HepG2 (cell line): Measurements from ENCODE around the gene SLC20A1. TPM values are rescaled to one million over a fixed set of nuclear protein-coding genes. Genes with fewer than 3 reads are reported as not detected.
A peak's percentile ranks its signal among the peaks of the same experiment; 100 is the strongest.

ENCODE experiments used
- E2F5 ChIP-seq: sonication (generic); formaldehyde crosslinking; conservative IDR thresholded peaks from 2 replicates; pipeline ENCODE4 v1.4.0; 2020; ENCODE audit warnings: missing genetic modification reagents
- EED ChIP-seq: sonication (generic); formaldehyde crosslinking; IDR thresholded peaks from 2 replicates; pipeline ENCODE4 v1.5.0; 2020; ENCODE audit warnings: mild to moderate bottlenecking, missing genetic modification reagents
- HMGXB3 ChIP-seq: sonication (generic); formaldehyde crosslinking; IDR thresholded peaks from 2 replicates; pipeline ENCODE4 v1.4.0; 2020; ENCODE audit warnings: missing genetic modification reagents, borderline replicate concordance
- MBD4 ChIP-seq: IDR thresholded peaks from 2 replicates; pipeline ENCODE4 v1.6.1; 2012; ENCODE audit warnings: low read length, inconsistent platforms, borderline replicate concordance
- MXI1 ChIP-seq: IDR thresholded peaks from 3 replicates; pipeline ENCODE4 v1.6.1; 2012; ENCODE audit warnings: low read depth, low read length, inconsistent platforms, borderline replicate concordance
- NFATC3 ChIP-seq: sonication (generic); formaldehyde crosslinking; IDR thresholded peaks from 2 replicates; pipeline ENCODE4 v1.5.1; 2020; ENCODE audit warnings: mild to moderate bottlenecking, missing genetic modification reagents
- NR0B2 ChIP-seq: sonication (generic); formaldehyde crosslinking; IDR thresholded peaks from 2 replicates; pipeline ENCODE4 v1.4.0; 2020; ENCODE audit warnings: mild to moderate bottlenecking, missing genetic modification reagents
- PITX1 ChIP-seq: sonication (generic); formaldehyde crosslinking; IDR thresholded peaks from 2 replicates; pipeline ENCODE4 v1.5.1; 2020; ENCODE audit warnings: mild to moderate bottlenecking, missing genetic modification reagents
- RARA ChIP-seq: IDR thresholded peaks from 2 replicates; pipeline ENCODE4 v1.6.1; 2016; ENCODE audit warnings: missing genetic modification reagents, missing compliant biosample characterization
- RXRB ChIP-seq: IDR thresholded peaks from 2 replicates; pipeline ENCODE4 v1.6.1; 2016; ENCODE audit warnings: borderline replicate concordance, missing genetic modification reagents, missing compliant biosample characterization
- SOX13 ChIP-seq, 3 experiments: fragments of 450-650 bp in 1 of 3; sonication (generic) in 1 of 3; formaldehyde crosslinking in 1 of 3; IDR thresholded peaks in 2 of 3; conservative IDR thresholded peaks in 1 of 3; 2 replicates each; pipeline versions ENCODE4 v1.5.0 to v1.6.1; 2016 to 2020; ENCODE audit warnings: antibody characterized with exemption in 1 of 3, mild to moderate bottlenecking in 1 of 3, missing compliant biosample characterization in 1 of 3, missing genetic modification reagents in 1 of 3, moderate library complexity in 1 of 3
- SRY ChIP-seq: sonication (generic); formaldehyde crosslinking; IDR thresholded peaks from 2 replicates; pipeline ENCODE4 v1.8.0; 2022; ENCODE audit warnings: mild to moderate bottlenecking, missing genetic modification reagents
- USF2 ChIP-seq, 2 experiments: sonication (generic) in 1 of 2; formaldehyde crosslinking in 1 of 2; IDR thresholded peaks; 2 replicates each; pipeline versions ENCODE4 v1.5.1 to v1.6.1; 2011 to 2020; ENCODE audit warnings: borderline replicate concordance in 1 of 2, low read depth in 1 of 2, low read length in 1 of 2, mild to moderate bottlenecking in 1 of 2, missing genetic modification reagents in 1 of 2, moderate library complexity in 1 of 2
- ZBTB1 ChIP-seq: sonication (generic); formaldehyde crosslinking; IDR thresholded peaks from 2 replicates; pipeline ENCODE4 v1.4.0; 2020; ENCODE audit warnings: missing genetic modification reagents, borderline replicate concordance
- ZBTB42 ChIP-seq: sonication (generic); formaldehyde crosslinking; IDR thresholded peaks from 2 replicates; pipeline ENCODE4 v1.5.0; 2020; ENCODE audit warnings: mild to moderate bottlenecking, missing genetic modification reagents
- ZNF33B ChIP-seq: sonication (generic); formaldehyde crosslinking; IDR thresholded peaks from 2 replicates; pipeline ENCODE4 v1.5.1; 2020; ENCODE audit warnings: mild to moderate bottlenecking, missing genetic modification reagents
- ZNF432 ChIP-seq: sonication (generic); formaldehyde crosslinking; IDR thresholded peaks from 2 replicates; pipeline ENCODE4 v1.5.0; 2020; ENCODE audit warnings: missing genetic modification reagents, mild to moderate bottlenecking, borderline replicate concordance
- ZNF460 ChIP-seq: sonication (generic); formaldehyde crosslinking; IDR thresholded peaks from 2 replicates; pipeline ENCODE4 v1.5.1; 2020; ENCODE audit warnings: missing genetic modification reagents, mild to moderate bottlenecking, borderline replicate concordance
- polyA plus RNA-seq, 8 experiments: library from polyadenylated mRNA; depleted of rRNA in 3 of 8; stranded (reverse) in 7 of 8; unstranded in 1 of 8; fragments of >200 nt; fragmentation: Illumina TruSeq in 4 of 8; extraction: Trizol in 4 of 8; gene quantifications; 2 replicates each; pipeline versions ENCODE4 v1.2.1 to v1.2.3, GENCODE V29; 2011 to 2016; ENCODE audit warnings: low read depth in 4 of 8, missing spikeins in 1 of 8, mixed read lengths in 1 of 8; ENCODE audit not compliant: insufficient read depth in 1 of 8
- total RNA-seq, 5 experiments: library from RNA; depleted of rRNA; stranded (reverse); fragments of >200 nt; fragmentation: Illumina TruSeq; extraction: Trizol; gene quantifications; 2 replicates each; pipeline ENCODE4 v1.2.3, GENCODE V29; 2016; ENCODE audit warnings: low read depth in 1 of 5

Gene SLC20A1
- total and polyA plus RNA-seq, 2 of the 13 experiments (the other 11 are each of a cell fraction or from before 2014, with no cell fraction given): 54.0 to 85.9 TPM

- no peak for TF ChIP-seq NR0B2
- TF ChIP-seq ZNF33B (CRISPR knock-in tag): no peak
- peak; percentile 50; the same call in 1 of the 2 replicates for TF ChIP-seq ZNF460
- peak; percentile 17; the same call in 1 of the 2 replicates for TF ChIP-seq RXRB (CRISPR knock-in tag)
- TF ChIP-seq RARA (CRISPR knock-in tag): peak; percentile 60; the same call in 1 of the 2 replicates
- TF ChIP-seq ZBTB42 (CRISPR knock-in tag): no peak
- no peak for TF ChIP-seq ZBTB1
- TF ChIP-seq SOX13 (IDR thresholded peaks at IDR 0.05): no peak
- TF ChIP-seq SOX13 (CRISPR knock-in tag; conservative IDR thresholded peaks at IDR 0.05 in 1 of 2, IDR thresholded peaks at IDR 0.05 in 1 of 2): no peak
- TF ChIP-seq SRY (CRISPR knock-in tag): peak; percentile 61; the same call in 1 of the 2 replicates
- no peak for TF ChIP-seq ZNF432 (CRISPR knock-in tag)
- no peak for TF ChIP-seq USF2 (IDR thresholded peaks at IDR 0.05; ENCODE audit: low read depth, low read length)
- TF ChIP-seq USF2 (CRISPR knock-in tag; IDR thresholded peaks at IDR 0.05; ENCODE audit: borderline replicate concordance): no peak
- no peak for TF ChIP-seq EED (CRISPR knock-in tag)
- no peak for TF ChIP-seq MXI1
- no peak for TF ChIP-seq PITX1 (CRISPR knock-in tag)
- no peak for TF ChIP-seq E2F5
- TF ChIP-seq HMGXB3 (CRISPR knock-in tag): no peak
- TF ChIP-seq NFATC3 (CRISPR knock-in tag): no peak
- TF ChIP-seq MBD4: no peak
Observed at GRCh38 chr2:112688086-112688880, 42.5 kb downstream of the SLC20A1 start (continued).
